ENCODE data around the gene MRPL27.

GRCh38 chr17:50379351-50380132, 6.6 kb upstream of the MRPL27 start:
- TF ChIP-seq POLR2AphosphoS5 (IDR thresholded peaks at IDR 0.05; ENCODE audit: low read depth, low read length) = no peak
- no peak for TF ChIP-seq CTCF (IDR thresholded peaks at IDR 0.05 in 2 of 3, conservative IDR thresholded peaks at IDR 0.05 in 1 of 3; ENCODE audit: borderline replicate concordance in 1 of 3, insufficient read depth in 1 of 3, low read depth in 2 of 3, low read length in 2 of 3)

Data from HCT116 (cell line).